ENCODE data around the gene PPA1.

GRCh38 chr10:70256463-70256862 is 23.2 kb upstream of the PPA1 start:
- TF ChIP-seq CTCF (IDR thresholded peaks at IDR 0.05) (no peak), POLR2A (IDR thresholded peaks at IDR 0.05) (no peak)
